ENCODE results near the gene FBXO2.

Gene FBXO2

DNA sequence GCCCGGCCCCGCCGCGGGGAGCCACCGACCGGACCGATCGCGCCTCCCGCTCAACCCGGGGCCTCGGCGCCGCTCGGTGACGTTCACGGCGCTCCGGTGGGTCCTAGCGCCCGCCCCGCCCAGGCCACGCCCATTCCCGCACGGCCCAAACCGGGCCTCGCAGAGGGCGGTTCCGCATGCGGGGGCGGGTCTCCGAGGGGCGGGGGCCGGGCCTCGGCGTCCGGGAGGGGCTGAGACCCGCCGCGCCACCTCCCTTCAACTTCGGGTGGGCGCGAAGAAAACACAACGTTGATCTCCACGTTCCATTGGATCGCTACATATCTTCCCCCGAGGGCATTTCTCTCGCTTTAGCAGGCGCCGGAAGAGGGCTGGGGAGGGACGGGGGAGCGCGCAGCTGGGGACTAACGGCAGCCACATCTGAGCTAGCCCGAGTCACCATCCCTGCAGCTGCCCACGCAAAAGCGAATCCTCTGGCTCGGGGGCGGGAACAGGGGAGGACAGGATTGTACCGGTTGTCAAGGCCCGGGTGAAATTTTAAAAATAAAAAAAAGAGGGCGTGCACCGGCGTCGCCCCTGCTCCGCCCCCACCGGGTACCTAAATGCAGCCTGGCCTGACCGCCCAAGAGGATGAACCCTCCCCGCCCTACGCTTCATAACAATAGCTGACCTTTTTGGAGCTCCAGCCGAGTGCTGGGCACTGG is 27.0 kb upstream of the FBXO2 start, which contains the start of gene MAD2L2:
Gene MAD2L2, minus strand, starts transcription at position 78 of the 701 bp plus-strand sequence. CDS start 547 bp downstream, outside the sequence.
- no peak for DNase-seq

DNA sequence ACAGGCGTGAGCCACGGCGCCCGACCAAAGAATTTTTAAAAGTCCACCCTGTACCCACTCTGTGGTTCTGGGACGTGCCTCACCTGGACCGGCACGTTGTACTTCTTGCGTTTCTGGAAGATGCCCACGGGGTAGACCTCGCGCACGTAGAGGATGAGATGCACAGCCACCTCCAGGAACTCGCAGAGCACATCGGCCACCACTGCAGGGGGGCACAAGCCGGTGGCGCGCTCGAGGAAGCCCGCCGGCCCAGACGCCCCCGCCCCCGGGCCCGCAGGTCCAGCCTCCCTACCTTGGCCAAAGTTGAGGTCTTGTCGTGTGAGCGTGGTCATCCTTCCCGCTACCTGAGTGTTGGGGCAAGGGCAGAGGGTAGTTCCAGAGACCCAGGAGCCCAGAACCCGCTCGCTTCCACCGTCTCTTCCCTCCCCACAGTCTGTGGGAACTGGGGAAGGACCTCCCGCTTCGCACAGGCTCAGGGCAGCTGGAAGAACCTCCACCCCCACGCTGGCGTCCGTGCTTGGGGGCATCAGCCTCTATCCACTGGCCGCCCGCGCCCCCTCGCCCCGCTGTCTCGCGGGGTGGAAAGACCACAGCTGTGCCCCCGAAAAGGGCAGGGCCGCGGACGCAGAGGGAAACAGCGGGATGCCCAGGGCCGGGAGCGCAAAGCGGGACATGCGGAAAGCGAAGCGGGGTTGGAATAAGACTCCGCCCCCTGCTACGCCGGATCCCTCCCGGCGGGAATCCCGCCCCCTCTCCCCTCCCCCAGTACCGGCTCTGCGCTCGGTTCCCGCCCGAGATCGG is 26.2 kb upstream of the FBXO2 start:
- no peak for DNase-seq

DNA sequence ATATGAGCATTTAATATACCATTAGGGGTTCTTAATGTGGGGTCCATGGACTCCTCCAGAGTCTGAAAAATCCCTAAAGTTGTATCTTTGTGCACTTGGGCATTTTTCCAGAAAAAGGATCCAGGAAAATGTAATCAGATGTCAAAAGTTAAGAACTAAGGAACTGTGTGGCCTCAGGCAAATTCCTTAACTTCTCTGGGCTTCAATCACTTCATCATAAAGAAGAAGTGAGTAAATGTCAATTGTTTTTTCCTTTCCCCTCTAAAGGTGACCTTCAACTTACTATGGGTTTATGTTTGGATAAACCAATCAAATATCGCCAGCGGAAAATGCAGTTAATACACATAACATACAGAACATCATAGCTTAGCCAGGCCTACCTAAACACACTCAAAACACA is 24.2 kb upstream of the FBXO2 start:
- no peak for DNase-seq

GRCh38 chr1:11676386-11677103 is 22.3 kb upstream of the FBXO2 start:
- no peak for DNase-seq

- no peak for DNase-seq
Measured at GRCh38 chr1:11675325-11675724, 21.1 kb upstream of the FBXO2 start.

GRCh38 chr1:11674488-11674887 is 20.3 kb upstream of the FBXO2 start:
- DNase-seq, result no peak

GRCh38 chr1:11673089-11673769 is 19.0 kb upstream of the FBXO2 start:
- DNase-seq, result no peak

- no peak for DNase-seq
Measured at GRCh38 chr1:11671544-11672286, 17.5 kb upstream of the FBXO2 start.

- DNase-seq, result no peak
Measured at GRCh38 chr1:11671205-11671543, 16.9 kb upstream of the FBXO2 start.

- DNase-seq, result no peak
Measured at GRCh38 chr1:11670747-11671146, 16.5 kb upstream of the FBXO2 start.

DNA sequence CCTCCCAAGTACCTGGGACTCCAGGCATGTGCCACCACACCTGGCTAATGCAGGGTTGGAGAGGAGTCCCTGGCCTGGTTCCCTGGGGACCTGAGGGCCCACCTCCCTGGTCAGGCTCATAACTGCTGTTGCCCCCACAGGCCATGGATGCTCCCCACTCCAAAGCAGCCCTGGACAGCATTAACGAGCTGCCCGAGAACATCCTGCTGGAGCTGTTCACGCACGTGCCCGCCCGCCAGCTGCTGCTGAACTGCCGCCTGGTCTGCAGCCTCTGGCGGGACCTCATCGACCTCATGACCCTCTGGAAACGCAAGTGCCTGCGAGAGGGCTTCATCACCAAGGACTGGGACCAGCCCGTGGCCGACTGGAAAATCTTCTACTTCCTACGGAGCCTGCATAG is 14.3 kb upstream of the FBXO2 start:
- DNase-seq, result no peak

DNA sequence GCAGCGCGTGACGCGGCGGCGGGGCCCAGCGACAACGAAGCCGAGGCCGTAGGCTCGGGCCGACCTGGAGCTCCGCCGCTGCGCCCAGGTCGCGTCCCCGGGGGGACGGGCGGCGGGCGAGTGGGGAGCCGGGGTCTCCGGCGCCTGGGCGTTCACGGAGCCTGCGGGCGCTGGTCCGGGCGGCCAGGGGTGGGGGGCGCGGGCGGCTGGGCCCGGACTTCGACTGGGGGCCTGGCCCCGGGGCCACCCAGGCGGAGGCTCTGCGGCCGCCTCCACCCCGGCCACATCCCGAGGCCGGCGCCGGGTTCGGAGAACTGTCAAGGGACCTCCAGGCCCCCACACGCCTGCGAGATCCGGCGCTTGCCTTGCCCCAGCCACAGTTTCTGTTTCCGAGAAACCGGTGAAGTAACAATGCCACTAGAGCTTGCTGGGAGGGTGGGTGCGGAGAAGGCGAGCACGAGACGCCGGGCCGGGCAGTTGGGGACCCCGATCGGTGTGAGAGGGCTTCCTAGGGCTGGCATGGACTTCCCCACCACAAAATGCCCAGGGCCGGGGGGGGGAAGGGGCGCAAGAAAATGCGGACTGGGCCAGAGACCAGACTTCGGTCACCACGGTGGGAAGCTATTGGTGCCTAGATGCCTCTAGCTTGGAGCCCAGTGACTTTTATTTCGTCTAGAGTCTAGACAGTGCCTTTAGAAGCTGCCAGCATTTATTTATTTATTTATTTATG is 10.3 kb upstream of the FBXO2 start:
- no peak for DNase-seq

DNA sequence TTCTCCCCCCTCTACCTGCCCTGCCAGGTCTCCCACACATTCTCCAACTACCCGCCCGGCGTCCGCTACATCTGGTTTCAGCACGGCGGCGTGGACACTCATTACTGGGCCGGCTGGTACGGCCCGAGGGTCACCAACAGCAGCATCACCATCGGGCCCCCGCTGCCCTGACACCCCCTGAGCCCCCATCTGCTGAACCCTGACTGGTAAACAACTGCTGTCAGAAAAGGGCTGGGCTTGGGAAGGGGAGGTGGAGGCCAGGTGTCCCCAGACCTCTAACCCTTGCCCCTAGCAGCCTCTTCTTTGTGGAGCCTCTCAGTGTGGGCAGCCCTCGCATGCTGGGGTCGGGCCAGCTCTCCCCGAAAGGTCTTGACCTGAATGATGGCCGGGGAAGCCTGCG is 6.9 kb upstream of the FBXO2 start:
- no peak for DNase-seq

GRCh38 chr1:11659748-11660147 is 5.5 kb upstream of the FBXO2 start:
- no peak for DNase-seq

GRCh38 chr1:11658542-11658941 is 4.3 kb upstream of the FBXO2 start:
- DNase-seq, result no peak

- DNase-seq, result no peak
Measured at GRCh38 chr1:11657654-11658053, 3.4 kb upstream of the FBXO2 start.

GRCh38 chr1:11654939-11655808 is 945 bp upstream of the FBXO2 start:
- DNase-seq, result no peak

DNA sequence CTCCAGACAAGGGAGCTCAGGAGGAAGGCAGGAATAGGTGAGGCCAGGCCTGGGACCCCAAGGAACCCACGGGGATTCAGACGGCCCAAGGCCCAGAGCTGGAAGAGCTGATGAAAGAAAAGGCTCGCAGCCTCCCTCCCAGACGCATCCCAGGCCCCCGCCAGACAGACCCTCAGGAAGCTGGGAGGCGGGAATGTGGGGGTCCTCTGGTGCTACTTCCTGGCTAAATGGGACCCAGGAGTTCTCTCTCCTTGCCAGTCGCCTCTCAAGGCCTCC is 430 bp downstream of the FBXO2 start:
- DNase-seq, result no peak

DNA sequence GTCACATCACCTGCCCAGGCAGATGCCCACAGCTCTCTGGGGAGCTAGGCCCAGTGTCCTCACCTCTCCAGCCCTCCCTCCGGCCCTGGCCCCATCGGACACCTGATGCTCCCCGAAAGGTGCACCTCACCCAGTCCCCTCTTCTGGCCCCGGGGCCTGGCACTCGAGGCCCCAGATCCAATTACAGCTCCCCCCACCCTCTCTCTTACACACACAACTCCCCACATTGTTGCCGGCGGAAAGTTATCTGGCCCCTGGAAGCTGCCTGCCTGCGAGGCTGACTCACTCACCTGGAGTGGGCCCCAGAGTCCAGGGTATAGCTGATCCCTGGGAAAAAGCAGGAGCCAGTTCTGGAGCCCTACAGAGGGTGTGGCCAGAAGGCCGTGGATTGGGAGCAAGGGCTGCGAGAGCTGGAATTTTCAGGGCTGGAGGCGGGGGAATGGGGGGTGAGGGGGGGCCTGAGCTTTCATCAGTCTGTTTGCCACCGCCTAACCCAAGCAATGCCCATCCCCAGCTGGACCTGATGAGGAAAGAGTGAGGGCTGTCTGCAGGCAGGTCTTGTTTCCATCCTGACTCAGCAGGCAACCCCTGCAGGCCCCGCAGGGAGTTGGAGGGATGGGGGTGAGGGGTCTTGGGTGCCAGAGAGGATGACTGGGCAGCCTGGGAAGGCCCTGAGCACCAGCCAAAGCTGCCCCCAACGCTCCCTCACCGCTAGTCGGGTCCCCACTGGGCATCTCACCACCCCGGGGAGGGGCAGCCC is 948 bp downstream of the FBXO2 start:
- DNase-seq, result no peak

GRCh38 chr1:11652203-11652780 is 1.9 kb downstream of the FBXO2 start:
- no peak for DNase-seq

Data from NCI-H2029 treated with DMSO at 0.1 percent for 48 hours (cell line).